Amniotic epithelial cell (primary cell): ENCODE measurements around the gene HOXB7.

Source experiments
- DNase-seq: peaks from one replicate; pipeline ENCODE4 v3.0.0-alpha.2; 2010; ENCODE audit warnings: low read depth

The HOXB7 gene

GRCh38 chr17:48636177-48637018, 25.6 kb upstream of the HOXB7 start:
- peak; percentile 49 for DNase-seq

- DNase-seq, result no peak
These were observed 23.8 kb upstream of the HOXB7 start for GRCh38 chr17:48634493-48635208.

GRCh38 chr17:48633266-48633677, 22.5 kb upstream of the HOXB7 start:
- no peak for DNase-seq

- no peak for DNase-seq
These were observed 21.9 kb upstream of the HOXB7 start for GRCh38 chr17:48632579-48633265.

GRCh38 chr17:48631693-48632578, 21.1 kb upstream of the HOXB7 start:
- DNase-seq, result no peak

- DNase-seq, result no peak
These were observed 20.3 kb upstream of the HOXB7 start for GRCh38 chr17:48630925-48631692.

GRCh38 chr17:48630009-48630924, 19.4 kb upstream of the HOXB7 start:
- DNase-seq, result no peak

- no peak for DNase-seq
These were observed 18.6 kb upstream of the HOXB7 start for GRCh38 chr17:48629411-48629759.

- no peak for DNase-seq
These were observed 18.0 kb upstream of the HOXB7 start for GRCh38 chr17:48628649-48629410.

- no peak for DNase-seq
These were observed 17.1 kb upstream of the HOXB7 start for GRCh38 chr17:48627623-48628521.

- no peak for DNase-seq
These were observed 16.3 kb upstream of the HOXB7 start for GRCh38 chr17:48627118-48627597.

GRCh38 chr17:48626245-48627117, 15.7 kb upstream of the HOXB7 start, which contains the start of gene HOXB9:
TSS of gene HOXB9 (minus strand) at chr17:48626358. CDS start at chr17:48626269, 89 bp downstream.
- DNase-seq, result peak; percentile 92

- peak; percentile 46 for DNase-seq
These were observed 14.9 kb upstream of the HOXB7 start for GRCh38 chr17:48625495-48626244.

GRCh38 chr17:48624544-48625494, 14.0 kb upstream of the HOXB7 start:
- DNase-seq, result peak; percentile 41

GRCh38 chr17:48624118-48624517, 13.3 kb upstream of the HOXB7 start:
- no peak for DNase-seq
